ENCODE results near the gene BAHD1.
"Not testable (repeated sequence)": the region's sequence is repeated elsewhere in the genome, so short reads cannot be mapped to it uniquely, and the experiment has no call there.

Gene BAHD1

GRCh38 chr15:40445421-40445922, 4.7 kb downstream of the BAHD1 start:
- DNase-seq, result peak in 1 of 2 experiments; percentile 43

DNA sequence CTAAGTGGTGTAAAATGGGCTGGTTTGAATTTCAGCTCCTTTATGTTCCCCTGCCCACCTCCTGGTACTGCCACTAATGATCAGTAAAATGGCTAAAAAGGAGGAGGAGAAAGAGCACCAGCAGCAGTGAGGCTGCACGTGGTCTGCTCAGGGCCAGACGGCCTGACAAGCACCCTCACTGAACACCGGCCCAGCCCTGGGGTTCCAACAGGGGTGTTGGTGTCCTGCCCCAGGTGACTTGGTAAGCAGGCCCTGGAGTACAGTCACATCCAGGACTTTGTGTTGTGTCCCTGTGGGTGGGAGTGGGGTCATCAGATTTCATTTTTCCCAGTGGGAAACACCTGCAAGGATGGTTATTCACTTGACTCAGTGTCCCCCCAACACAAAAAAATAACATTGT, 5.4 kb downstream of the BAHD1 start:
- DNase-seq, result no peak

- DNase-seq, result no peak
Observed at GRCh38 chr15:40448354-40448753, 7.6 kb downstream of the BAHD1 start.

- no peak for DNase-seq
Observed at GRCh38 chr15:40449275-40449674, 8.5 kb downstream of the BAHD1 start.

GRCh38 chr15:40450047-40450446, 9.3 kb downstream of the BAHD1 start:
- no peak for DNase-seq

DNA sequence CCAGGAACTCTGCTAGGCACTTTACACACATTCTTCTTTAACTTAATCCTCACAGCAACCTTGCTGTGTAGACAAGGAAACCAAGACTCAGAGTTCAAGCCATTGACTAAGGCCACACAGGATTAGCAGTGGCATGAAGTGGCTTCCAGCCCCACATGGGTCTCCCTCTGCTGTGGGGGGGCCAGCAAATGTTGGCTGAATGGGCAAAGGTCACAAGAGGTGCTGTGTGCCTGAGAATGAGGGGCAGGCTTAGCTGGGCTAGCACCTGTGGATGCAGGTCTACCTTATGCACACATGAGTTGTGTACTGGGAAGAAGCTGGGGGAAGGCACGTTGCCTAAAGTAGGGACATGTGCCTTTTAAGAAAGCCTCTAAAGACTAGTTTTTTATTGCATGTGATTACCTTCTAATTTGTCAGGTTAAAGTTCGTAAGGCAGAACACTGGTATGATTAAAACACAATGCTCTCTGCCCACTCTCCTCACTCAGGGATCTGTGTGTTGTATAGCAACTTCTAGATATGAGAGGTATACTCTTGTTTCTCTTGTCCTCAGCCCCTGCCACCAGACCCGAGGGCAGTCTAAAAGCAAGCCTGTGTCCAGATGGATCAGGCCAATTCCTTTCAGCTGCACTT, 10.9 kb downstream of the BAHD1 start:
- DNase-seq, result no peak

GRCh38 chr15:40452296-40453090, 11.7 kb downstream of the BAHD1 start:
- DNase-seq, result no peak

- DNase-seq, result not testable (repeated sequence)
Observed at GRCh38 chr15:40453941-40454340, 13.2 kb downstream of the BAHD1 start.

DNA sequence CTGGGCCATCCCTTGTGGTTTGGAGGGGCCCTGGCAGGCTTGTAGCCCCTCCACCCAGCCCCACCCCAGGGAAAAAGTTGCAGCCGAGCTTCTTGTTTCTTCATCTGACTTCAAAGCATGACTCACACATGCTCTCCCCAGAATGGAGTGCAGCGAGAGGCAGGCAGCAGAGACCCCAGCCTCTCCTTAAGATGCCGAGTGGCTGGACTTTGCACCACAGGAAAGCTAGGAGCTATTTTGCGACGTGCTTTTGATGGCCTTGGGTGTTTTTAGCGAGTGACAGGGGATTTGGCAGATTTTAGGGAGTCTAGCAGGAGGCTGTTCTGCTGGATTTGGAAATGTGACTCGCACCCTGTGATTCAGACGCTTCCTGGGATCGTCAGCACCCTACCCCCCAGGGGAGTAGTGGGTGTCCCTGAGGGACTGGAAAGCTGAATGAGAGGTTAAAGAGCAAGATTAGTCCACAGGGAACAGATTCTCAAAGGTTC, 14.2 kb downstream of the BAHD1 start:
- DNase-seq, result no peak

GRCh38 chr15:40456299-40456712, 15.6 kb downstream of the BAHD1 start:
- no peak for DNase-seq

- DNase-seq, result no peak
Observed at GRCh38 chr15:40456738-40457137, 16.0 kb downstream of the BAHD1 start.

- no peak for DNase-seq
Observed at GRCh38 chr15:40458495-40459371, 18.0 kb downstream of the BAHD1 start.

- no peak for DNase-seq
Observed at GRCh38 chr15:40459391-40460015, 18.8 kb downstream of the BAHD1 start.

DNA sequence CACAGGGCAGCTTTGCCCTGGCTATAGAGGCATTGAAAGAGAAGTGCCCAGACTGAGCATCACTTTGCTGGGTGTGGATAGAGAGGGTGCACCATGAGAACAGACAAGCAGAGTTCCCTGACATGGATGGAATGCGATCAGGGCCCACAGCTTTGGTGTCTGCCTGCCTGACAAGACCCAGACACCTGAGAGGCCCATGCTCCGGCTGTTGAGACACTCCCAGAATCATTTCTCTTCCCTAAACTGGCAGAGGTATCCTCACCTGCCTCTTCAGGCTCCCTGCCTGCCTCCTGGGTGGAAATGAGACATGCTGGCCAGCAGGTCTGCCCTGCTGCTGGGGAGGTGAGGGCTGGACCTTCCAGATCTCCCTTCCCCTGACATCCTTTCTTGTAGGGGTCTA, 19.7 kb downstream of the BAHD1 start:
- DNase-seq, result no peak

GRCh38 chr15:40461958-40462357, 21.2 kb downstream of the BAHD1 start:
- DNase-seq, result no peak

DNA sequence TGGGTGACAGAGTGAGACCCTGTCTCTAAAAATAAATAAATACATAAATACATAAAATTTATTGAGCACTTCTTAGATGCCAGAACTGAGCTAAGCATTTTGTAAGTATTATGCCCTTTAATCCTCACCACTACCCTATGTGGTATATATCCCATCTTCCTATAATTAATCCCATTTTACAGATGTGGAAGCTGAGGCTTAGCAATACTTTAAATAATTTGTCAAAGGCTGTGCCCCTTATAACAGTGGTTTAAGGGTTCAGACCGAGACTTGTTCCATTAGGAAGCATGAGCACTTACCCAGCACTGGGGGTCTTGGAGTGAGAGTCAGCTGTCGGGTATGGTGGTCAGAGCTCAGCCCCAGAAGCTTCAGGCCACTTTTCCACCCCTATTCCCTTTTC, 22.5 kb downstream of the BAHD1 start:
- DNase-seq, result no peak

DNA sequence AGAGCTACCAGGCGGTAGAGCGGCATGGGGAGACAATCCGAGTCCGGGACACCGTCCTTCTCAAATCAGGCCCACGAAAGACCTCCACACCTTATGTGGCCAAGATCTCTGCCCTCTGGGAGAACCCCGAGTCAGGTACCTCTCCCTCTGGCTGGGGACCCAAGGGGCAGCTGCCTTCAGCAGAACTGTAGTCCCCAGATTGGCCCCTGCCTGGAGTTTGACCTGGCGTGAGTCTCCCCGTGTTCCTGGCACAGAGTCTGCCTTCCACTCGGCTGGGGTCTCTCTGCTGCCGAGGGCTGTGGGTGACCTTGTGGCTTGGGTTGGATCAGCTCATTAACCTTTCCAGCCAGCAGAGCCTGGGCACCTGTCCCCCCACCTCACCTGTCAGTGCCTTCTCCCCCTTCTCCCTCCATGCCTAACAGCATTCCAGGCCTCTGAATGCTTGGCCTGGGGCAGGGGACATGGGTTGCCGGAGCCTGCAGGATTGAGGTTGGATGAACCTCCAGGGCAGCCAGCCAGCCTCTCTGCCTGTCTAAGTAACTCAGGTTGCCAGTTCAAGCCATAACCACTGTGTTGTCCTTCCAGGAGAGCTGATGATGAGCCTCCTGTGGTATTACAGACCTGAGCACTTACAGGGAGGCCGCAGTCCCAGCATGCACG, 23.3 kb downstream of the BAHD1 start:
- DNase-seq, result no peak

GRCh38 chr15:40464595-40465185, 23.9 kb downstream of the BAHD1 start:
- no peak for DNase-seq

- DNase-seq, result no peak
Observed at GRCh38 chr15:40465939-40466338, 25.2 kb downstream of the BAHD1 start.

GRCh38 chr15:40466426-40467260, 25.9 kb downstream of the BAHD1 start:
- no peak for DNase-seq

DNA sequence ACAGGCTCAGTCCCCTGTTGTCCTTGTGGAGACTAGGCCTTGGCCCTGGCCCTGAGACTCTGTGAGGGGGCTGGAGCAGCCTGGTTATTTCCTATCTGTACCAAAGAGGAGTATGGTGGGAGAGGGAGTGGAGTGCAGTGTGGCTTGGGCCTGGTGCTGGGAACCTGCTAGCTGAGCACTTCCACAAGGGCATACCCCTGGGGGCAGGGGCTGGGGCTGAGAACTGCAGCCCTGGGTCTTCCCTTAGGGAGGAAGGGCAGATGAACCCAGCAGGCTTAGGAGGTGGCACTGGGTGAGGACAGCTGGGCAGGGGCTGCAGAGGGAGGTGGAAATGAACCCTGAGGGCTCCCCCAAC, 26.5 kb downstream of the BAHD1 start:
- no peak for DNase-seq
